K562 (cell line): ENCODE measurements around the gene UQCRC1. TPM values are rescaled to one million over a fixed set of nuclear protein-coding genes. Genes with fewer than 3 reads are reported as not detected.
A peak's percentile ranks its signal among the peaks of the same experiment; 100 is the strongest.

ENCODE experiments used
- JUND ChIP-seq, 2 experiments: IDR thresholded peaks; 2 replicates in 1 of 2; 3 replicates in 1 of 2; pipeline ENCODE4 v1.6.1; 2011; ENCODE audit warnings: borderline replicate concordance in 2 of 2, low read depth in 2 of 2, low read length in 2 of 2, improper control_type of control experiment in 1 of 2, missing biosample characterization in 1 of 2, missing genetic modification characterization in 1 of 2, missing genetic modification reagents in 1 of 2
- MCM3 ChIP-seq: fragments of 450-650 bp; IDR thresholded peaks from 2 replicates; pipeline ENCODE4 v1.6.1; 2016
- PCBP1 ChIP-seq: fragments of 200-400 bp; formaldehyde crosslinking; IDR thresholded peaks from 2 replicates; pipeline ENCODE4 v1.6.1; 2018; ENCODE audit warnings: mild to moderate bottlenecking, low read depth, low read length; ENCODE audit not compliant: poor library complexity, severe bottlenecking
- polyA plus RNA-seq, 8 experiments: library from polyadenylated mRNA; depleted of rRNA in 4 of 8; stranded (reverse) in 5 of 8; unstranded in 3 of 8; fragments of >200 nt; fragmentation: Nextera tagmentation in 2 of 8; fragmentation: Illumina TruSeq in 1 of 8; extraction: Ambion mirVana in 2 of 8; extraction: Trizol in 1 of 8; gene quantifications; 2 replicates each; pipeline versions ENCODE4 v1.2.1 to v1.2.3, GENCODE V29; 2011 to 2014; ENCODE audit warnings: inconsistent platforms in 1 of 8, missing spikeins in 1 of 8
- total RNA-seq, 7 experiments: library from RNA; depleted of rRNA in 6 of 7; stranded (reverse); fragments of >200 nt in 6 of 7; fragmentation: Illumina TruSeq in 2 of 7; extraction: Trizol in 2 of 7; gene quantifications; 2 replicates each; pipeline versions ENCODE4 v1.2.1 to v1.2.3, GENCODE V29; 2011 to 2021; ENCODE audit warnings: low replicate concordance in 1 of 7
- TF ChIP-seq, protein P1 (sequence below), 2 experiments: fragments of 450-650 bp in 1 of 2; sonication (generic) in 1 of 2; formaldehyde crosslinking in 1 of 2; IDR thresholded peaks; 2 replicates each; pipeline versions ENCODE4 v1.7.1 to v1.9.0; 2016 to 2022; ENCODE audit warnings: inconsistent platforms in 1 of 2, mild to moderate bottlenecking in 1 of 2, missing genetic modification reagents in 1 of 2
- TF ChIP-seq, protein P2 (sequence below): fragments of 450-650 bp; IDR thresholded peaks from 2 replicates; pipeline ENCODE4 v1.6.1; 2016
- TF ChIP-seq, protein P3 (sequence below): fragments of 450-650 bp; IDR thresholded peaks from one replicate; pipeline ENCODE4 v1.6.1; 2018; ENCODE audit warnings: mild to moderate bottlenecking, moderate library complexity; ENCODE audit not compliant: partially characterized antibody
- TF ChIP-seq, protein P4 (sequence below): sonication (generic); formaldehyde crosslinking; IDR thresholded peaks from 2 replicates; pipeline ENCODE4 v1.8.1; 2023; ENCODE audit warnings: mild to moderate bottlenecking, missing genetic modification reagents

UQCRC1 gene
- total and polyA plus RNA-seq, 9 of the 15 experiments (the other 6 are each of a cell fraction or from before 2014, with no cell fraction given), result 125 to 424 (median 268) TPM

DNA sequence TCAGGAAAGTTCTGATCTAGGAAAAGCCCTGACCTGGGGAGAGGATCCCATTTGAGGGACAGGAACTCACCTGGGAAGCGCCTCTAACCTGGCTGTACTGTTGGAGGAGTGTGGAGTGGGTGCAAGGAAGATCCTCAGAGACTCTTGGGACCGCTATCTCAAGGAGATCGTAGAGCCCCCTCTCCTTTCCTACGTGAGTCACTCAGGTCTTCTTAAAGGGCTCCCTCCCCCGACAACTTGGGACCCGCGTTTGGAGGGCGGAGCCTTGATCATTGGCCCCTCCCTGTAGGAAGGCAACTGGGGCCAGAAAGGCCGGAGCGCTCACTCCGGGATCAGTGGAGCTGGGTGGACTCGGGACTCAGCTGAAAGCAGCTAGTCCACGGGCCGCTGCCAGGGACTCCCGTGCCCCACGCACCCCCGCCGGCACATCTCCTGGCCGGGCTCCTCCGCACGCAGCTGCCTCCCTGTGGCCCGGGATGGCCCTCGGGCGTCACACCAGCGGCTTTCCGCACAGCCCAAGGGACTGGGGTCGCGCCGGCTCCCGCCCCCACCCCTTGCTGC, 25.3 kb upstream of the UQCRC1 start (continued):
- TF ChIP-seq, protein P1, sequence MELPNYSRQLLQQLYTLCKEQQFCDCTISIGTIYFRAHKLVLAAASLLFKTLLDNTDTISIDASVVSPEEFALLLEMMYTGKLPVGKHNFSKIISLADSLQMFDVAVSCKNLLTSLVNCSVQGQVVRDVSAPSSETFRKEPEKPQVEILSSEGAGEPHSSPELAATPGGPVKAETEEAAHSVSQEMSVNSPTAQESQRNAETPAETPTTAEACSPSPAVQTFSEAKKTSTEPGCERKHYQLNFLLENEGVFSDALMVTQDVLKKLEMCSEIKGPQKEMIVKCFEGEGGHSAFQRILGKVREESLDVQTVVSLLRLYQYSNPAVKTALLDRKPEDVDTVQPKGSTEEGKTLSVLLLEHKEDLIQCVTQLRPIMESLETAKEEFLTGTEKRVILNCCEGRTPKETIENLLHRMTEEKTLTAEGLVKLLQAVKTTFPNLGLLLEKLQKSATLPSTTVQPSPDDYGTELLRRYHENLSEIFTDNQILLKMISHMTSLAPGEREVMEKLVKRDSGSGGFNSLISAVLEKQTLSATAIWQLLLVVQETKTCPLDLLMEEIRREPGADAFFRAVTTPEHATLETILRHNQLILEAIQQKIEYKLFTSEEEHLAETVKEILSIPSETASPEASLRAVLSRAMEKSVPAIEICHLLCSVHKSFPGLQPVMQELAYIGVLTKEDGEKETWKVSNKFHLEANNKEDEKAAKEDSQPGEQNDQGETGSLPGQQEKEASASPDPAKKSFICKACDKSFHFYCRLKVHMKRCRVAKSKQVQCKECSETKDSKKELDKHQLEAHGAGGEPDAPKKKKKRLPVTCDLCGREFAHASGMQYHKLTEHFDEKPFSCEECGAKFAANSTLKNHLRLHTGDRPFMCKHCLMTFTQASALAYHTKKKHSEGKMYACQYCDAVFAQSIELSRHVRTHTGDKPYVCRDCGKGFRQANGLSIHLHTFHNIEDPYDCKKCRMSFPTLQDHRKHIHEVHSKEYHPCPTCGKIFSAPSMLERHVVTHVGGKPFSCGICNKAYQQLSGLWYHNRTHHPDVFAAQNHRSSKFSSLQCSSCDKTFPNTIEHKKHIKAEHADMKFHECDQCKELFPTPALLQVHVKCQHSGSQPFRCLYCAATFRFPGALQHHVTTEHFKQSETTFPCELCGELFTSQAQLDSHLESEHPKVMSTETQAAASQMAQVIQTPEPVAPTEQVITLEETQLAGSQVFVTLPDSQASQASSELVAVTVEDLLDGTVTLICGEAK (IDR thresholded peaks at IDR 0.05), result 0 out of 2 replicates have a peak, but pooled peaks have one; percentile 12
- TF ChIP-seq, protein P1 (CRISPR knock-in tag; IDR thresholded peaks at IDR 0.05), result no peak
- TF ChIP-seq MCM3, result no peak
- TF ChIP-seq PCBP1, result peak; percentile 23
- TF ChIP-seq JUND (IDR thresholded peaks at IDR 0.05; ENCODE audit: borderline replicate concordance, low read depth, low read length), result peak; percentile 72
- peak; percentile 38; the same call in 1 of the 3 replicates for TF ChIP-seq JUND (tag; IDR thresholded peaks at IDR 0.05; ENCODE audit: borderline replicate concordance, low read depth, low read length)
- TF ChIP-seq, protein P2, sequence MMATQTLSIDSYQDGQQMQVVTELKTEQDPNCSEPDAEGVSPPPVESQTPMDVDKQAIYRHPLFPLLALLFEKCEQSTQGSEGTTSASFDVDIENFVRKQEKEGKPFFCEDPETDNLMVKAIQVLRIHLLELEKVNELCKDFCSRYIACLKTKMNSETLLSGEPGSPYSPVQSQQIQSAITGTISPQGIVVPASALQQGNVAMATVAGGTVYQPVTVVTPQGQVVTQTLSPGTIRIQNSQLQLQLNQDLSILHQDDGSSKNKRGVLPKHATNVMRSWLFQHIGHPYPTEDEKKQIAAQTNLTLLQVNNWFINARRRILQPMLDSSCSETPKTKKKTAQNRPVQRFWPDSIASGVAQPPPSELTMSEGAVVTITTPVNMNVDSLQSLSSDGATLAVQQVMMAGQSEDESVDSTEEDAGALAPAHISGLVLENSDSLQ, result 0 out of 2 replicates have a peak, but pooled peaks have one; percentile 15
- TF ChIP-seq, protein P3, sequence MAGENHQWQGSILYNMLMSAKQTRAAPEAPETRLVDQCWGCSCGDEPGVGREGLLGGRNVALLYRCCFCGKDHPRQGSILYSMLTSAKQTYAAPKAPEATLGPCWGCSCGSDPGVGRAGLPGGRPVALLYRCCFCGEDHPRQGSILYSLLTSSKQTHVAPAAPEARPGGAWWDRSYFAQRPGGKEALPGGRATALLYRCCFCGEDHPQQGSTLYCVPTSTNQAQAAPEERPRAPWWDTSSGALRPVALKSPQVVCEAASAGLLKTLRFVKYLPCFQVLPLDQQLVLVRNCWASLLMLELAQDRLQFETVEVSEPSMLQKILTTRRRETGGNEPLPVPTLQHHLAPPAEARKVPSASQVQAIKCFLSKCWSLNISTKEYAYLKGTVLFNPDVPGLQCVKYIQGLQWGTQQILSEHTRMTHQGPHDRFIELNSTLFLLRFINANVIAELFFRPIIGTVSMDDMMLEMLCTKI, result no peak
- TF ChIP-seq, protein P4, sequence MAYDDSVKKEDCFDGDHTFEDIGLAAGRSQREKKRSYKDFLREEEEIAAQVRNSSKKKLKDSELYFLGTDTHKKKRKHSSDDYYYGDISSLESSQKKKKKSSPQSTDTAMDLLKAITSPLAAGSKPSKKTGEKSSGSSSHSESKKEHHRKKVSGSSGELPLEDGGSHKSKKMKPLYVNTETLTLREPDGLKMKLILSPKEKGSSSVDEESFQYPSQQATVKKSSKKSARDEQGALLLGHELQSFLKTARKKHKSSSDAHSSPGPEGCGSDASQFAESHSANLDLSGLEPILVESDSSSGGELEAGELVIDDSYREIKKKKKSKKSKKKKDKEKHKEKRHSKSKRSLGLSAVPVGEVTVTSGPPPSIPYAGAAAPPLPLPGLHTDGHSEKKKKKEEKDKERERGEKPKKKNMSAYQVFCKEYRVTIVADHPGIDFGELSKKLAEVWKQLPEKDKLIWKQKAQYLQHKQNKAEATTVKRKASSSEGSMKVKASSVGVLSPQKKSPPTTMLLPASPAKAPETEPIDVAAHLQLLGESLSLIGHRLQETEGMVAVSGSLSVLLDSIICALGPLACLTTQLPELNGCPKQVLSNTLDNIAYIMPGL, result no peak
